Liver (tissue), 3 donors: ENCODE measurements around the gene SPDEF.

Source experiments
- CTCF ChIP-seq: fragments of 150-350 bp; IDR thresholded peaks from 2 replicates; pipeline ENCODE4 v1.5.1; 2017; ENCODE audit warnings: improper control_type of control experiment, low read depth, low read length; ENCODE audit not compliant: missing input control
- EGR1 ChIP-seq, 2 donors: IDR thresholded peaks; 2 replicates each; pipeline ENCODE4 v1.6.1; 2016 to 2018; ENCODE audit warnings: antibody characterized with exemption in 2 of 2, low read depth in 2 of 2
- FOXA1 ChIP-seq: IDR thresholded peaks from 2 replicates; pipeline ENCODE4 v1.6.1; 2016; ENCODE audit warnings: antibody characterized with exemption
- GABPA ChIP-seq, 2 donors: IDR thresholded peaks in 1 of 2; conservative IDR thresholded peaks in 1 of 2; 2 replicates each; pipeline ENCODE4 v1.6.1; 2016; ENCODE audit warnings: antibody characterized with exemption in 2 of 2, mild to moderate bottlenecking in 1 of 2, moderate library complexity in 1 of 2
- RAD21 ChIP-seq, 2 donors: IDR thresholded peaks; 2 replicates each; pipeline ENCODE4 v1.6.1; 2016; ENCODE audit warnings: antibody characterized with exemption in 2 of 2, mild to moderate bottlenecking in 2 of 2
- REST ChIP-seq: IDR thresholded peaks from 2 replicates; pipeline ENCODE4 v1.6.1; 2016; ENCODE audit warnings: antibody characterized with exemption, mild to moderate bottlenecking
- SP1 ChIP-seq: IDR thresholded peaks from 2 replicates; pipeline ENCODE4 v1.6.1; 2018; ENCODE audit warnings: antibody characterized with exemption, mild to moderate bottlenecking
- TAF1 ChIP-seq: conservative IDR thresholded peaks from 2 replicates; pipeline ENCODE4 v1.6.1; 2016; ENCODE audit warnings: antibody characterized with exemption, mild to moderate bottlenecking
- YY1 ChIP-seq: IDR thresholded peaks from 2 replicates; pipeline ENCODE4 v1.6.1; 2016; ENCODE audit warnings: antibody characterized with exemption, mild to moderate bottlenecking
- donor health status: healthy.
- donor health status: healthy.

- TF ChIP-seq CTCF, result no peak
- no peak for TF ChIP-seq FOXA1
- TF ChIP-seq EGR1 (IDR thresholded peaks at IDR 0.05; ENCODE audit: low read depth in 2 of 2), result no peak
- TF ChIP-seq RAD21 (IDR thresholded peaks at IDR 0.05), result no peak
- no peak for TF ChIP-seq SP1
- no peak for TF ChIP-seq REST
- TF ChIP-seq TAF1, result no peak
- no peak for TF ChIP-seq YY1
- TF ChIP-seq GABPA (IDR thresholded peaks at IDR 0.05 in 1 of 2, conservative IDR thresholded peaks at IDR 0.05 in 1 of 2), result no peak
Measured at GRCh38 chr6:34593701-34594100, 37.6 kb upstream of the SPDEF start.
